MM.1S (cell line): ENCODE results near the gene FYCO1.

ENCODE experiments used
- DNase-seq: peaks from one replicate; pipeline ENCODE4 v3.0.0-alpha.2; 2015
- H2AFZ ChIP-seq: fragments of 300-600 bp; sonication (generic); 2 replicates; pipeline ENCODE4 v1.6.0; 2016; ENCODE audit warnings: antibody characterized with exemption, low read length
- H3F3A ChIP-seq: fragments of 300-600 bp; sonication (generic); 2 replicates; pipeline ENCODE4 v1.6.1; 2016; ENCODE audit warnings: mild to moderate bottlenecking, antibody characterized with exemption, low read length, moderate library complexity, mixed read lengths; ENCODE audit not compliant: insufficient read depth
- H3K27ac ChIP-seq: fragments of 300-600 bp; sonication (generic); 2 replicates; pipeline ENCODE4 v1.5.1; 2016; ENCODE audit warnings: mild to moderate bottlenecking, low read length
- H3K27me3 ChIP-seq: fragments of 300-600 bp; sonication (generic); replicated peaks from 2 replicates; pipeline ENCODE4 v1.6.0; 2016; ENCODE audit warnings: low read length; ENCODE audit not compliant: insufficient read depth
- H3K36me3 ChIP-seq: fragments of 300-600 bp; sonication (generic); replicated peaks from 2 replicates; pipeline ENCODE4 v1.6.1; 2016; ENCODE audit warnings: mild to moderate bottlenecking, low read length, mixed read lengths; ENCODE audit not compliant: insufficient read depth
- H3K4me1 ChIP-seq: fragments of 300-600 bp; sonication (generic); 2 replicates; pipeline ENCODE4 v1.6.1; 2016; ENCODE audit warnings: low read length, mixed read lengths
- H3K4me2 ChIP-seq: fragments of 300-600 bp; sonication (generic); 2 replicates; pipeline ENCODE4 v1.6.0; 2016; ENCODE audit warnings: low read depth, low read length
- H3K4me3 ChIP-seq: fragments of 300-600 bp; sonication (generic); 2 replicates; pipeline ENCODE4 v1.5.1; 2016; ENCODE audit warnings: low read length, mixed read lengths
- H3K79me2 ChIP-seq: fragments of 300-600 bp; sonication (generic); 2 replicates; pipeline ENCODE4 v1.6.1; 2016; ENCODE audit warnings: mixed run types, low read length, mixed read lengths
- H3K9ac ChIP-seq: fragments of 300-600 bp; sonication (generic); 2 replicates; pipeline ENCODE4 v1.6.1; 2016; ENCODE audit warnings: low read length, mixed read lengths
- H3K9me2 ChIP-seq: fragments of 300-600 bp; sonication (generic); replicated peaks from 2 replicates; pipeline ENCODE4 v1.6.1; 2016; ENCODE audit warnings: mild to moderate bottlenecking, low read length, mixed read lengths; ENCODE audit not compliant: insufficient read depth
- H3K9me3 ChIP-seq: fragments of 300-600 bp; sonication (generic); replicated peaks from 2 replicates; pipeline ENCODE4 v1.6.1; 2016; ENCODE audit warnings: mild to moderate bottlenecking, low read length, mixed read lengths; ENCODE audit not compliant: insufficient read depth
- H4K20me1 ChIP-seq: fragments of 300-600 bp; sonication (generic); 2 replicates; pipeline ENCODE4 v1.6.1; 2016; ENCODE audit warnings: mild to moderate bottlenecking, low read length, moderate library complexity, mixed read lengths; ENCODE audit not compliant: insufficient read depth
- CTCF ChIP-seq: fragments of 300-600 bp; sonication (generic); IDR thresholded peaks from 2 replicates; pipeline ENCODE4 v1.5.1; 2016; ENCODE audit warnings: antibody characterized with exemption, low read length, mixed read lengths
- EZH2 ChIP-seq: fragments of 300-600 bp; sonication (generic); optimal IDR thresholded peaks from 2 replicates; pipeline ENCODE3; 2017; ENCODE audit warnings: low read depth, mild to moderate bottlenecking, antibody characterized with exemption, low read length, mixed read lengths
- EZH2phosphoT487 ChIP-seq: fragments of 300-600 bp; sonication (generic); IDR thresholded peaks from 2 replicates; pipeline ENCODE4 v1.6.1; 2018; ENCODE audit warnings: antibody characterized with exemption, low read length

Gene FYCO1

GRCh38 chr3:45869638-45870037, 126.0 kb downstream of the FYCO1 start:
- no peak for TF ChIP-seq EZH2phosphoT487
- no peak for TF ChIP-seq CTCF
- no peak for TF ChIP-seq EZH2
- Histone ChIP-seq H3K79me2 (no peaks in the 10 kb centered on the region), H3K9me3 (no peaks in the 10 kb centered on the region), H3K36me3 (no peaks in the 10 kb centered on the region), H3K9me2 (no peaks in the 10 kb centered on the region), H3F3A (peaks cover 22% of the 10 kb centered on the region), H3K4me2 (peak overlapping the region; percentile 32; the same call in 1 of the 2 replicates), H3K9ac (no peak overlapping the region), H3K27me3 (no peaks in the 10 kb centered on the region), H3K4me3 (no peak overlapping the region), H2AFZ (no peak overlapping the region), H4K20me1 (no peaks in the 10 kb centered on the region), H3K4me1 (peaks cover 41% of the 10 kb centered on the region), H3K27ac (peak overlapping the region; percentile 51; the same call in 1 of the 2 replicates)
- DNase-seq = no peak

GRCh38 chr3:45868650-45869049, 127.0 kb downstream of the FYCO1 start:
- Histone ChIP-seq H3K9me3 (no peaks in the 10 kb centered on the region), H3K9ac (no peak overlapping the region), H3K4me2 (peak overlapping the region; percentile 6; the same call in 1 of the 2 replicates), H4K20me1 (no peaks in the 10 kb centered on the region), H3K4me1 (peaks cover 37% of the 10 kb centered on the region), H2AFZ (no peak overlapping the region), H3K9me2 (no peaks in the 10 kb centered on the region), H3K27ac (no peak overlapping the region), H3K27me3 (no peaks in the 10 kb centered on the region), H3K4me3 (no peak overlapping the region), H3K79me2 (no peaks in the 10 kb centered on the region), H3K36me3 (no peaks in the 10 kb centered on the region), H3F3A (peaks cover 22% of the 10 kb centered on the region)
- no peak for DNase-seq
- TF ChIP-seq EZH2 = no peak
- TF ChIP-seq EZH2phosphoT487 = no peak
- no peak for TF ChIP-seq CTCF

GRCh38 chr3:45868213-45868612, 127.4 kb downstream of the FYCO1 start:
- H3K9ac ChIP-seq = no peak overlapping the region
- no peaks in the 10 kb centered on the region for H3K36me3 ChIP-seq
- H3K4me3 ChIP-seq = no peak overlapping the region
- H3K79me2 ChIP-seq = no peaks in the 10 kb centered on the region
- H2AFZ ChIP-seq = no peak overlapping the region
- H3K27me3 ChIP-seq = no peaks in the 10 kb centered on the region
- no peak overlapping the region for H3K27ac ChIP-seq
- DNase-seq = peak; percentile 38
- H3K4me1 ChIP-seq = peaks cover 37% of the 10 kb centered on the region
- TF ChIP-seq CTCF (no peak), EZH2 (no peak), EZH2phosphoT487 (no peak)
- peaks cover 22% of the 10 kb centered on the region for H3F3A ChIP-seq
- H3K4me2 ChIP-seq = peak overlapping the region; percentile 6; the same call in 1 of the 2 replicates
- H4K20me1 ChIP-seq = no peaks in the 10 kb centered on the region
- H3K9me2 ChIP-seq = no peaks in the 10 kb centered on the region
- no peaks in the 10 kb centered on the region for H3K9me3 ChIP-seq
